Aorta (tissue), 5 donors: ENCODE results near the gene DENND1A. TPM values are rescaled to one million over a fixed set of nuclear protein-coding genes. Genes with fewer than 3 reads are reported as not detected.

Source experiments
- ATAC-seq: fragments of 200-7000 bp; cut with Tn5 transposase; one replicate; pipeline ENCODE4 v1.9.1; 2022; ENCODE audit warnings: moderate library complexity; ENCODE audit not compliant: low FRiP score
- DNase-seq, 2 donors: peaks; one replicate each; pipeline ENCODE4 v3.0.0-alpha.2; 2020
- H3K27ac ChIP-seq, 2 donors: one replicate each; pipeline ENCODE4 v1.5.1; 2013; ENCODE audit warnings: low read length in 2 of 2, mild to moderate bottlenecking in 2 of 2, moderate library complexity in 2 of 2, control low read depth in 1 of 2, inconsistent platforms in 1 of 2, low read depth in 1 of 2
- H3K27me3 ChIP-seq, 2 donors: one replicate each; pipeline ENCODE4 v1.6.1; 2013; ENCODE audit warnings: control low read depth in 1 of 2, low read length in 1 of 2, mild to moderate bottlenecking in 1 of 2, moderate library complexity in 1 of 2; ENCODE audit not compliant: insufficient read depth in 2 of 2, control insufficient read depth in 1 of 2
- H3K36me3 ChIP-seq, 2 donors: one replicate each; pipeline ENCODE4 v1.6.1; 2013; ENCODE audit warnings: control low read depth in 1 of 2, low read length in 1 of 2, mild to moderate bottlenecking in 1 of 2; ENCODE audit not compliant: insufficient read depth in 2 of 2, control insufficient read depth in 1 of 2
- H3K4me1 ChIP-seq, 2 donors: one replicate each; pipeline ENCODE4 v1.6.1; 2013; ENCODE audit warnings: low read length in 2 of 2, control low read depth in 1 of 2, mild to moderate bottlenecking in 1 of 2, moderate library complexity in 1 of 2; ENCODE audit not compliant: insufficient read depth in 2 of 2, control insufficient read depth in 1 of 2
- H3K4me3 ChIP-seq, 2 donors: one replicate each; pipeline ENCODE4 v1.5.1; 2013; ENCODE audit warnings: low read length in 2 of 2, control low read depth in 1 of 2, mild to moderate bottlenecking in 1 of 2
- H3K9me3 ChIP-seq: one replicate; pipeline ENCODE4 v1.6.1; 2013; ENCODE audit warnings: mild to moderate bottlenecking, low read length; ENCODE audit not compliant: control insufficient read depth
- WGBS, 2 donors: extraction: QIAGEN DNeasy Blood & Tissue Kit; methylation state at CpG; one replicate each; pipeline ENCODE4 v1.1.7; 2013; 5-methylcytosine and 5-hydroxymethylcytosine counted together
- intact Hi-C, 2 donors: fragments of 100-400 bp; cut with DNase I; formaldehyde crosslinking; loops; one replicate each; pipeline versions ENCODE4 v1.14.2 to v1.15.0; 2022
- polyA plus RNA-seq, 2 donors: library from polyadenylated mRNA; stranded (reverse); fragments of 200-250 nt; gene quantifications; one replicate each; pipeline ENCODE4 v1.2.3, GENCODE V29; 2013
- total RNA-seq, 2 donors: library from RNA; stranded (reverse); fragmentation: NEBNext Ultra II Directional; extraction: Animal tissue kit (Norgen Biotek cat#: 25700); gene quantifications; one replicate each; pipeline ENCODE4 v1.2.1, GENCODE V29; 2021
- donor health status: healthy with polysubstance abuse.
- donor health status: Bipolar disorder and iron deficiency.
- donor health status: DM: no; HTN: no; CAD: no.
- donor health status: DM: no; HTN: no; CAD: no.
- donor health status: DM: yes; HTN: yes; CAD: no.

Gene DENND1A
- total and polyA plus RNA-seq, 4 donors: 6.9 to 31.4 (median 15.3) TPM

- ATAC-seq (no peak), DNase-seq (no peak)
- H3K4me3 ChIP-seq: no peak overlapping the region
- 78 to 82% methylated on average over 8 of the region's 8 CpGs for WGBS, 2 donors
- H3K27ac ChIP-seq: no peak overlapping the region
- H3K27me3 ChIP-seq: no peaks in the 10 kb centered on the region
- intact Hi-C loops: no loop called here
- no peaks in the 10 kb centered on the region for H3K4me1 ChIP-seq
- H3K36me3 ChIP-seq: no peaks in the 10 kb centered on the region
- H3K9me3 ChIP-seq: no peaks in the 10 kb centered on the region
Observed at GRCh38 chr9:123589361-123590239, 340.3 kb downstream of the DENND1A start.

- Histone ChIP-seq H3K4me1 (no peaks in the 10 kb centered on the region), H3K4me3 (no peak overlapping the region), H3K27me3 (no peaks in the 10 kb centered on the region), H3K9me3 (no peaks in the 10 kb centered on the region), H3K27ac (no peak overlapping the region), H3K36me3 (peaks cover 0 to 5% of the 10 kb centered on the region in 2 donors)
- 68 to 82% methylated on average over 5 of the region's 5 CpGs for WGBS, 2 donors
- DNase-seq: no peak
- intact Hi-C loops: no loop called here
- ATAC-seq: no peak
Observed at GRCh38 chr9:123586275-123586674, 343.7 kb downstream of the DENND1A start.

GRCh38 chr9:123584202-123585176, 345.4 kb downstream of the DENND1A start:
- 92 to 94% methylated on average over 10 of the region's 10 CpGs for WGBS, 2 donors
- H3K4me1 ChIP-seq: no peaks in the 10 kb centered on the region
- H3K27me3 ChIP-seq: no peaks in the 10 kb centered on the region
- H3K36me3 ChIP-seq: peaks cover 0 to 12% of the 10 kb centered on the region in 2 donors
- H3K4me3 ChIP-seq: no peak overlapping the region
- no peak for DNase-seq
- ATAC-seq: no peak
- H3K9me3 ChIP-seq: peaks cover 2% of the 10 kb centered on the region
- intact Hi-C loops: no loop called here
- H3K27ac ChIP-seq: no peak overlapping the region

- ATAC-seq (no peak), DNase-seq (no peak)
- 94 to 95% methylated on average over 2 of the region's 2 CpGs for WGBS, 2 donors
- H3K9me3 ChIP-seq: peaks cover 2% of the 10 kb centered on the region
- H3K27me3 ChIP-seq: no peaks in the 10 kb centered on the region
- H3K36me3 ChIP-seq: peaks cover 0 to 12% of the 10 kb centered on the region in 2 donors
- intact Hi-C loops: no loop called here
- no peak overlapping the region for H3K27ac ChIP-seq
- H3K4me1 ChIP-seq: no peaks in the 10 kb centered on the region
- H3K4me3 ChIP-seq: no peak overlapping the region
Observed at GRCh38 chr9:123583646-123584045, 346.3 kb downstream of the DENND1A start.

- H3K9me3 ChIP-seq: no peaks in the 10 kb centered on the region
- DNase-seq (no peak), ATAC-seq (no peak)
- intact Hi-C loops: no loop called here
- H3K36me3 ChIP-seq: no peaks in the 10 kb centered on the region
- H3K27ac ChIP-seq: no peak overlapping the region
- no peak overlapping the region for H3K4me3 ChIP-seq
- WGBS, 2 donors: 81 to 85% methylated on average over 2 of the region's 2 CpGs
- H3K4me1 ChIP-seq: peaks cover 0 to 2% of the 10 kb centered on the region in 2 donors
- no peaks in the 10 kb centered on the region for H3K27me3 ChIP-seq
Observed at GRCh38 chr9:123571240-123571639, 358.7 kb downstream of the DENND1A start.

GRCh38 chr9:123568691-123569688, 360.9 kb downstream of the DENND1A start:
- intact Hi-C loops: no loop called here
- Histone ChIP-seq H3K27me3 (no peaks in the 10 kb centered on the region), H3K9me3 (no peaks in the 10 kb centered on the region), H3K27ac (no peak overlapping the region), H3K4me1 (peaks cover 0 to 2% of the 10 kb centered on the region in 2 donors), H3K4me3 (no peak overlapping the region), H3K36me3 (no peaks in the 10 kb centered on the region)
- ATAC-seq (no peak), DNase-seq (no peak)
- WGBS, 2 donors: 41 to 46% methylated on average over 17 of the region's 17 CpGs

- DNase-seq (no peak), ATAC-seq (no peak)
- Histone ChIP-seq H3K9me3 (no peaks in the 10 kb centered on the region), H3K27ac (no peak overlapping the region), H3K36me3 (no peaks in the 10 kb centered on the region), H3K4me1 (peaks cover 0 to 2% of the 10 kb centered on the region in 2 donors), H3K27me3 (no peaks in the 10 kb centered on the region), H3K4me3 (no peak overlapping the region)
- 96 to 97% methylated on average over 3 of the region's 3 CpGs for WGBS, 2 donors
- intact Hi-C loops: no loop called here
Observed at GRCh38 chr9:123567013-123567412, 362.9 kb downstream of the DENND1A start.

GRCh38 chr9:123564652-123565051, 365.3 kb downstream of the DENND1A start:
- no peak overlapping the region for H3K27ac ChIP-seq
- 100% methylated on average over 1 of the region's 1 CpG for WGBS, 2 donors
- no peak overlapping the region for H3K4me3 ChIP-seq
- peaks cover 0 to 2% of the 10 kb centered on the region in 2 donors for H3K4me1 ChIP-seq
- DNase-seq (no peak), ATAC-seq (no peak)
- H3K9me3 ChIP-seq: no peaks in the 10 kb centered on the region
- H3K36me3 ChIP-seq: no peaks in the 10 kb centered on the region
- H3K27me3 ChIP-seq: no peaks in the 10 kb centered on the region
- intact Hi-C loops: no loop called here
